Prostate gland (tissue), 2 donors: ENCODE data around the gene MRPL11. TPM values are rescaled to one million over a fixed set of nuclear protein-coding genes. Genes with fewer than 3 reads are reported as not detected.

Source experiments
- DNase-seq: peaks from one replicate; pipeline ENCODE4 v3.0.0-alpha.2; 2019; ENCODE audit warnings: low spot score
- H3K27ac ChIP-seq, 2 donors: fragments of 200-600 bp; sonication (generic); 2 replicates each; pipeline ENCODE4 v1.5.1; 2017 to 2019
- H3K27me3 ChIP-seq: fragments of 200-600 bp; sonication (generic); replicated peaks from 2 replicates; pipeline ENCODE4 v1.5.1; 2019; ENCODE audit not compliant: insufficient read depth
- H3K36me3 ChIP-seq, 2 donors: fragments of 200-600 bp; sonication (generic); 1 replicate in 1 of 2; 2 replicates in 1 of 2; pipeline versions ENCODE4 v1.5.1 to v1.8.1; 2017 to 2019
- H3K4me1 ChIP-seq: fragments of 200-600 bp; sonication (generic); replicated peaks from 2 replicates; pipeline ENCODE4 v1.5.1; 2019
- H3K4me3 ChIP-seq, 2 donors: fragments of 200-600 bp; sonication (generic); 2 replicates each; pipeline ENCODE4 v1.5.1; 2017 to 2019
- H3K9me3 ChIP-seq: fragments of 200-600 bp; sonication (generic); 2 replicates; pipeline ENCODE4 v1.5.1; 2017
- POLR2A ChIP-seq: fragments of 450-650 bp; IDR thresholded peaks from one replicate; pipeline ENCODE4 v1.6.1; 2016; ENCODE audit warnings: antibody characterized with exemption, mild to moderate bottlenecking
- POLR2AphosphoS5 ChIP-seq: sonication (generic); formaldehyde crosslinking; IDR thresholded peaks from one replicate; pipeline ENCODE4 v1.6.1; 2017; ENCODE audit warnings: antibody characterized with exemption
- WGBS: methylation state at CpG from one replicate; pipeline ENCODE4 v1.1.5; 2018; 5-methylcytosine and 5-hydroxymethylcytosine counted together
- intact Hi-C: fragments of 100-400 bp; cut with DNase I; formaldehyde crosslinking; loops from one replicate; pipeline ENCODE4 v1.14.2; 2022
- total RNA-seq, 2 donors: library from RNA; depleted of rRNA; stranded (reverse); fragments of >200 nt; gene quantifications; one replicate each; pipeline ENCODE4 v1.1.0, GENCODE V29; 2016
- TF ChIP-seq, protein P1 (sequence below), 4 experiments: fragments of 200-600 bp in 2 of 4; fragments of 450-650 bp in 2 of 4; sonication (generic) in 2 of 4; IDR thresholded peaks; 1 replicate in 3 of 4; 2 replicates in 1 of 4; pipeline ENCODE4 v1.5.1; 2016 to 2019; ENCODE audit warnings: antibody characterized with exemption in 4 of 4, mild to moderate bottlenecking in 2 of 4, moderate library complexity in 2 of 4

The MRPL11 gene
- total RNA-seq, 2 donors from 2014 or later: 44.2 to 51.2 TPM

DNA sequence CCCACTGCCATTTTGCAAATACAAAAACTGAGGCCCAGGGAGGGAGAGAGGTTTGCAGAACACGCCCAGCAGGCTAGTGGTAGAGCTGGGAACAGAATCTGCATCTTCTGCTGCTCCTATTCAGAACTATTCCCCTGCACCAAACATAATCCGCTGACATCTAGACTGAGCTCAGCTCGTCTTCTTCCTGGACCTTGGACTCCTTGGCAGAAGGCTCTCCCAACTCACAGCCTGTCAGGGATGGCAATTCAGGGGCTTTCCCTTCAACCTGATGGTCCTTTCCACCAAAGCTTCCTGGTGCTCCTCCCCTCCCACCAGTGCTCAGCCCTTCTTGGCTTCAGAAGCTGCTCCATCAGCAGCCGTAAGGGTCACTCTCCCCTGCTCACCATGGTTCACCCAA lies 27.3 kb downstream of the MRPL11 start:
- Histone ChIP-seq H3K27ac (no peak overlapping the region), H3K27me3 (peaks cover 4% of the 10 kb centered on the region), H3K36me3 (no peaks in the 10 kb centered on the region), H3K4me3 (no peak overlapping the region), H3K4me1 (no peaks in the 10 kb centered on the region), H3K9me3 (no peaks in the 10 kb centered on the region)
- TF ChIP-seq POLR2A: no peak
- TF ChIP-seq, protein P1, sequence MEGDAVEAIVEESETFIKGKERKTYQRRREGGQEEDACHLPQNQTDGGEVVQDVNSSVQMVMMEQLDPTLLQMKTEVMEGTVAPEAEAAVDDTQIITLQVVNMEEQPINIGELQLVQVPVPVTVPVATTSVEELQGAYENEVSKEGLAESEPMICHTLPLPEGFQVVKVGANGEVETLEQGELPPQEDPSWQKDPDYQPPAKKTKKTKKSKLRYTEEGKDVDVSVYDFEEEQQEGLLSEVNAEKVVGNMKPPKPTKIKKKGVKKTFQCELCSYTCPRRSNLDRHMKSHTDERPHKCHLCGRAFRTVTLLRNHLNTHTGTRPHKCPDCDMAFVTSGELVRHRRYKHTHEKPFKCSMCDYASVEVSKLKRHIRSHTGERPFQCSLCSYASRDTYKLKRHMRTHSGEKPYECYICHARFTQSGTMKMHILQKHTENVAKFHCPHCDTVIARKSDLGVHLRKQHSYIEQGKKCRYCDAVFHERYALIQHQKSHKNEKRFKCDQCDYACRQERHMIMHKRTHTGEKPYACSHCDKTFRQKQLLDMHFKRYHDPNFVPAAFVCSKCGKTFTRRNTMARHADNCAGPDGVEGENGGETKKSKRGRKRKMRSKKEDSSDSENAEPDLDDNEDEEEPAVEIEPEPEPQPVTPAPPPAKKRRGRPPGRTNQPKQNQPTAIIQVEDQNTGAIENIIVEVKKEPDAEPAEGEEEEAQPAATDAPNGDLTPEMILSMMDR (IDR thresholded peaks at IDR 0.05): no peak
- no peak for TF ChIP-seq POLR2AphosphoS5
- no peak for DNase-seq
- intact Hi-C loops: no loop called here
- 54% methylated on average over 4 of the region's 4 CpGs for WGBS

DNA sequence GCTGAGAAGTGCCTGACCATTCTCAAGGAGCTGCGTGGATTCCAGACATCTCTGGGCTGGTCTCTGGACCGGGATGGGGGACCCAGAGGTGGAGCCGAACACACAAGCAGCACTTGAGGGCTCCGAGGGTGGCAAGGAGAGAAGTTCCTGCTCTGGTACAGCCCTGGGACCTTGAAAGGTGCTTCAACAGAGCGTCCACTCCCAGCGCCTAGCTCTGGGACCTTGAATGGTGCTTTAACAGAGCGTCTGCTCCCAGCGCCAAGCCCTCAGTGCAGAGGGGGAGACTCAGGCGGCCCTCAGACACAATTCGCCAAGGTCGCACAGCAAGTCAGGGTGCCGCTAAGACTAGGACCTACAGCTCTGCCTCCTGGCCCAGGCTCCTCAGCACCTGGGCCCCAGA lies 28.5 kb downstream of the MRPL11 start:
- Histone ChIP-seq H3K4me1 (no peaks in the 10 kb centered on the region), H3K36me3 (no peaks in the 10 kb centered on the region), H3K27ac (no peak overlapping the region), H3K9me3 (no peaks in the 10 kb centered on the region), H3K4me3 (no peak overlapping the region), H3K27me3 (peaks cover 4% of the 10 kb centered on the region)
- WGBS: 72% methylated on average over 12 of the region's 12 CpGs
- TF ChIP-seq POLR2AphosphoS5 (no peak), POLR2A (no peak)
- TF ChIP-seq, protein P1 (IDR thresholded peaks at IDR 0.05): no peak
- DNase-seq: no peak
- intact Hi-C loops: no loop called here

DNA sequence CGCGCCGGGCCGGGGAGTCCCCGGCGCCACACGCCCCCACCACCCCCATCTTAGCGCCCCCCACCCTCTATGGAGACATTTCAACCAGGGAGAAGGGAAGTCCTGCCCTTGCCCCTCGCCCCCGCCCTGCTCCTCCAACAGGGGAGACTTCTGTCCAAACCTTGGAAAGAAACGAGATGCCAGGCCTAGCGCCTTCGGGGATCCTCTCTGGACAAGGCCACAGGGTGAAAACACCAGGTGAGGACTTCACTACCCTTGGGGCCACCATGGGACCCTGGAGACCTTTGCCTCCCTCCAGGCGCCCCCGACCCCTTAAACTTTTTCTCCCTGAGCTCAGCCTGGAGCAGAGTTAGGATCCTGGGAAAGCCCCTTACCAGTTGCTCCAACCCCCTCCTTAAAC lies 29.4 kb downstream of the MRPL11 start:
- Histone ChIP-seq H3K4me3 (no peak overlapping the region), H3K27me3 (peaks cover 4% of the 10 kb centered on the region), H3K9me3 (no peaks in the 10 kb centered on the region), H3K27ac (peak overlapping the region; percentile 58 to 69), H3K4me1 (no peaks in the 10 kb centered on the region), H3K36me3 (no peaks in the 10 kb centered on the region)
- DNase-seq: no peak
- TF ChIP-seq, protein P1 (IDR thresholded peaks at IDR 0.05): no peak
- no peak for TF ChIP-seq POLR2A
- TF ChIP-seq POLR2AphosphoS5: no peak
- WGBS: 34% methylated on average over 6 of the region's 15 CpGs
- intact Hi-C loops: loop anchor here (2.0 kb wide), 2 partner anchors 22 to 30 kb away; partner anchors contain the start of gene MRPL11

DNA sequence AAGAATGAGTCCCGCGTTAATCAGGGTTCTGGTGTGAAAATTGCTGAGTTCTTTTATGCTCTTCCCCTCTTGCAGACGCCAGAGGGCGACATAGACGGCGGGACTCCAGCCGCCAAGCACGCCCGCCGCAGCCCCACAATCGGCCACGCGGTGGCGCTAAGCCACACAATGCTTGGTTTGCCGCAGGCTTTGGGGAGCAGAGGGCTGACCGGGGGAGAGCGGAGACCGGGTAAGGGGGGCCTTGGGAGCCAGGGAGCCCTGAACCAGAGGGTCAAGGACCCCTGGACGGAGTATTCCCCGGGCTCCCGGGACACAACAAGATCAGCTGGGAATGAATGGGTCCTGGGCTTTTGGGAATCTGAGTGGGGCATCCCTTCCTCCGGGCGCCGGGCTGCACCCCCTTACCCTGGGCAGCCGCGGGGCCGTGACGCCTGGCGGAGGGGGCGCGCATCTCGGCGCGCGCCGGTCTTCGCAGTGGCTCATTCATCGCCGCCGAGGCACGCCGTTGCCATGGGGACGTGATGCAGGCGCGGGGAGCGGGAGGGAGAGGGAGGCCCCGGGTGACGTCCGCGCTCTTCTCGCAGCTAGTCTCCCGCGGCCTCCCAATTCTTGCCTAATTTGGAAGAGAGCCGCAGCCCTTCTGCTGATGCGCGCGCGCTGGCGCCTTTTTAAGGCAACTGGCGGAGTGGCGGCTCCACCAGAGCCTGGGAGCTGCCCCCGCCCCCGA lies 30.0 kb downstream of the MRPL11 start:
- DNase-seq: peak; percentile 79
- TF ChIP-seq POLR2A: no peak
- peak; percentile 70 for TF ChIP-seq POLR2AphosphoS5
- TF ChIP-seq, protein P1 (IDR thresholded peaks at IDR 0.05): peak; percentile 97 to 100 (median 98)
- intact Hi-C loops: loop anchor here (2.0 kb wide), 2 partner anchors 22 to 30 kb away; partner anchors contain the start of gene MRPL11
- H3K27ac ChIP-seq: peak overlapping the region; percentile 67 to 69
- H3K36me3 ChIP-seq: no peaks in the 10 kb centered on the region
- H3K9me3 ChIP-seq: no peaks in the 10 kb centered on the region
- H3K4me1 ChIP-seq: no peaks in the 10 kb centered on the region
- peaks cover 4% of the 10 kb centered on the region for H3K27me3 ChIP-seq
- 1% methylated on average over 60 of the region's 63 CpGs for WGBS
- peak overlapping the region in 1 of 2 donors; percentile 24 for H3K4me3 ChIP-seq

DNA sequence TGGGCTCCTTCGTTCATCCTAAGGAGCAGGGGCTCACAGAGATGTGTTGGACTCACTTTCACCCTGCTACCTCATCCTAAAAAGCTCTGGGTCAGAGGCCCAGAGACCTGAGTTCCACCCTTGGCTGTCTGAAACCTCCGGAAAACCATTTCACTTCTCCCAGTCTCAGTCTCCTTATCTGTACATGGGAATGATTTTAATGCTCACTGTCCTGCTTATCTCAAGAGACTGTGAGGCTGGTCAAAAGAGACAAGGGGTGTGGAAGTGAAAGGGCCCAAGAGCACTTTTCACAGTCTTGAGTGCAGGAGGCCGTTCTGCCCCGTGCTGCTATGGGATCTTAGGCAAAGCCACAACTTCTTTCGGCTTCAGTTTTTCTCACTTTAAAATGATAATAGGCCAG lies 31.0 kb downstream of the MRPL11 start:
- Histone ChIP-seq H3K4me3 (no peak overlapping the region), H3K9me3 (no peaks in the 10 kb centered on the region), H3K27me3 (peaks cover 4% of the 10 kb centered on the region), H3K36me3 (no peaks in the 10 kb centered on the region), H3K4me1 (no peaks in the 10 kb centered on the region), H3K27ac (no peak overlapping the region)
- TF ChIP-seq POLR2AphosphoS5 (no peak), POLR2A (no peak)
- TF ChIP-seq, protein P1 (IDR thresholded peaks at IDR 0.05): no peak
- WGBS: 64% methylated on average over 5 of the region's 5 CpGs
- no peak for DNase-seq
- intact Hi-C loops: loop anchor here (2.0 kb wide), 2 partner anchors 23 to 31 kb away; partner anchors contain the start of gene MRPL11
